ENCODE measurements around the gene TRPC6. TPM values are rescaled to one million over a fixed set of nuclear protein-coding genes. Genes with fewer than 3 reads are reported as not detected.
"Not testable (repeated sequence)": the region's sequence is repeated elsewhere in the genome, so short reads cannot be mapped to it uniquely, and the experiment has no call there.

TRPC6 gene
- total RNA-seq, 1 experiment from 2014 or later = not detected

DNA sequence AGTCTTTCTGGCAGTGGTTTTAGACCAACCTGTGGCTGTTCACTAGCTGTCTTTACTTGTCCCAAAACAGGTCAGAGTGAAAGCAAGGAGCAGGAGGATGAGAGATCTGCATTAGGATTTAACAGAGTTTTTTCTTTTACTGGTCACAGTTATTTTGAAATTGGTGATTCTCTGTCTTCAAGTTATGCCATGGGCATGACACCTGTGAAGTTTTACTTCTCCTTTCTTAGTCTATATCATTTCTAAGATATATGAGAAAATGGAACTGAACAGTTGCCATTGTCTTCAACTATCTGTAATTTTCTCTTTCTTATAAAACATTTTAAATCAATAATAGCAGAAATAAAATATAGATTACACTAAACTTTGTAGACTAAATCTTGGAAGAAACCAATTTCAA lies 60.6 kb downstream of the TRPC6 start:
- DNase-seq (ENCODE audit: low spot score) = no peak

DNA sequence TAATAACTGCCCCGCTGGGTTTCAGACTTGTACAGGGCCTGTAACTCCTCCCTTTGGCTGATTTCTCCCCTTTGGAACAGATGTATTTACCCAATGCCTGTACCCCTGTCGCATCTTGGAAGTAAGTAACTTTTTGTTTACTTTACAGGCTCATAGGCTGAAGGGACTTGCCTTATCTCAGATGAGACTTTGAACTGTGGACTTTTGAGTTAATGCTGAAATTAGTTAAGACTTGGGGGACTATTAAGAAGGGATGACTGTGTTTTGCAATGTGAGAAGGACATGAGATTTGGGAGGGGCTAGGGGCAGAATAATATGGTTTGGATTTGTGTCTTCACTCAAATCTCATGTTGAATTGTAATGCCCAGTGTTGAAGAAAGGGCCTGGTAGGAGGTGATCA lies 62.0 kb downstream of the TRPC6 start:
- DNase-seq (ENCODE audit: low spot score) = peak; percentile 6

DNA sequence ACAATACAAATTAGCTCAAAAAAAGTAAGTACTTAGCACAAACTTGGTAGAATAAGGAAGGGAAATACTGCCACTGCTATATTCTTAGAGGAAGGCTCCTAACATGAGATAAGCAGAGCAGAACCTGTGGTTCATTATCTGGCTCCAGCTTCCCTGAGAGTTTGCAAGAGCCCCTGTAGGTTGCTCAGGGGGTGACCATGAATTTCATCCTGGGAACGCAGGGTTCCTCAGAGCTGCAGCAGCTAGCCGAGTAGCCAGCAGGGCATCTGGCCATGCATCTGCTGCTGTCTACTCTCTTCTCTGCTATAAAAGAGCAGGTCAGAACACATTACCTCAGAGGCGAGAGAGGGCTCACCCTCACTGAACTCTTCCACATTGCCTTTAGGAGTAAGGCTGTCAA lies 67.3 kb downstream of the TRPC6 start:
- no peak for DNase-seq (ENCODE audit: low spot score)

DNA sequence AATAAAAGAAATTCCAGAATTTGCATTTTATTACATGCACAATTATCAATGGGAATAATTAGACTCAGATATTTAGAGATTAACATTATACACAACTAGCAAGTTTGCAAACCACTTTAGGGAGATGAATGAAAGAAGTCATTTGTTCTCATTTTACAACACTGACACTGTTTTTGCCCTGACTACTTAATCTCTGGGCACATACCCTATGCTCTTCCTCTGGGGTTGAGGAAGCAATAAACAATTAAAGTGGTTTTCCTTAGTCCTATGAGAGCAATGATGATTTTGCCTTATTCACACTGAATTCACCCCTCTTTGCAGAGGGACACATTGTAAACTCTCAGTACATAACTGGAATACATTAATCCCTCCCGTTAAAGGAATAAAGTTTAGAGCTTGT lies 72.7 kb downstream of the TRPC6 start:
- DNase-seq (ENCODE audit: low spot score) = no peak

DNA sequence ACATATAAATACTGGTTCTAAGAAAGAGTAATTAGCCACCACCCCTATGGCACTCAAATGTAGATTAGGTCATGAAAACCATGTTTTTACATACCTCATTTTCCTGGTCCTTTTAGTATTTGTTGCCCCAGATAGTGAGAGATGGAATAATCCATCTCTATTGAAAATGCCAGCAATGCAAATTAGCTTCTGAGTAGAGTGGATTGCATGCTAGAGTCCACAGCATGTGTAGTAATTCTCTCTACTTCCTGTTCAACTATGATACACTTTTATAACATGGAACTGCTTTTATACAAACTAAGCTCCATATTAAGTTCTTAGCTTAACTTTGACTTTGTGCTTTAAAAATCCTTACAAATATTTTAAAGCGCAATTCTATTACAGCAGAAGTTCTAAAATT lies 73.2 kb downstream of the TRPC6 start:
- DNase-seq (ENCODE audit: low spot score) = no peak

DNA sequence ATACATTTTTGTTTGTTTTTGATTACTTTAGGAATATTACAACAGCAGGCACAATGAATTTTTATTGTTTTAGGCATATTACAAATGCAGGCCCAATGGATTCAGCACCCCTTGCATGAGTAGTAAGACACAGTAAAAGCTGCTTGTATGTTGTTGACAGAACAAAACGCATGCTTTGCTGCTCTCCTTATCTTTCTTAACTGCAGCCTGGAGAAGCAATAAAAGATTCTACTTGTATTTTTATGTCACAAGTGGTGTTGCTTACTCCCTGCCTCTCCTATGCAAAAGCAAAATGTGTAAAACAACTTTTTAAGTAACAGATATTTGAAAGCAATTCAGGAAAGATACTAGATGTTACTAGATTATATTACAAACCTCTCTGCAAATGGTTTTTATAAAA lies 73.9 kb downstream of the TRPC6 start:
- no peak for DNase-seq (ENCODE audit: low spot score)

DNA sequence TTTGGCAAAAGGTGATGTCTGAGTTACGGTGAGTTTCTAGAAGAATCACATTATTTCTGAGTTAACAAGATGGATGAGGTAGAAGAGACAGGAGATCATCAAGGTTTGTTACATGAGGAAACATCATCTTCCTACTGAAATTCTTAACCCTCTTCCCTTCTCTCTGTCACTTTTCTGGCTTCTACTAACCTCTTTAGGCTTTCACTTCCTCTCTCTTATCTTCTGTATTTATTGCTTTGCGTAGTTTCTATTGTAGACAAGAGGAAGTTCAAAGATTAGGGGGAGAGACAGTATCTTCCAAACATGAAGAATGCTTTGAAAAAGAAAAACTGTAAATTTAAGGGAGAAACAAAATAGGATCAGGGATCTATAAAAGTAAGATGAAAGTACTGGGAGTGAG lies 75.4 kb downstream of the TRPC6 start:
- DNase-seq (ENCODE audit: low spot score) = no peak

DNA sequence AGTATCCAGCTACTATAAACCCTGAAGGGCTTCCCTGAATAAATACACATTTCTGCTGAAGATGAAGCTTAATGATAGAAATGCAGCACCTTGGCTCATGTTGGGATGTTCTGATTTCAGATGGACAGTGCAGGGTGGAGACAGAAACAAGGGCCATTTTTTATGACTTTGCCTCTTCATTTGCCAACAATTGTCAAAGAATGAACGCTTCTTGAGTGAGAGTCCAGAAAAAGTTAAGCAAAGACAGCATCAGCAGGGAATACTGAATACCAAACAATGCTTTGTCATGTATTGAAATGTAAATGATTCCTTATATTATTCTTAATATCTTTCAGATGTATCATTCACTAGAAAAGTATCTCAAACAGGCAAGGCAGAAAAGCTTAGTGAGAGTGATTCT lies 84.9 kb downstream of the TRPC6 start:
- DNase-seq (ENCODE audit: low spot score) = no peak

DNA sequence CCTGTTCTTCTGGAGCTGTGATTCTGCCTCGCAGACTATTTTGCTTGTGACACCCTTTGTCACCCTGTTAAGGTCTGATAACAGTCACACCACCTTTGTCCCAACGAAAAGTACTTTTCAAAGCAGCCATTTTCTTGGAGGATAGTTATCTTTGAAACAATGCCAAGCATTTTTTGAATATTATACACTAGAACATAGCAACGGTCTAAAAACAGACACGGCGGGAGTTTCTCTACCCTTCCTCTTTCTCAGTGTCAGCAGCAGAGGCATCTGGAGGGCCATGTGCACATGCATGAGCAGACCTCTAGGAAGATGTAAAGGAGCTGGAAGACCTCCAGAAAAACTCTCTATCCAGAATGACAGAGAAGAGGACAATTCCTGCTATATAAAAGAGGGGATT lies 86.5 kb downstream of the TRPC6 start:
- DNase-seq (ENCODE audit: low spot score) = no peak

DNA sequence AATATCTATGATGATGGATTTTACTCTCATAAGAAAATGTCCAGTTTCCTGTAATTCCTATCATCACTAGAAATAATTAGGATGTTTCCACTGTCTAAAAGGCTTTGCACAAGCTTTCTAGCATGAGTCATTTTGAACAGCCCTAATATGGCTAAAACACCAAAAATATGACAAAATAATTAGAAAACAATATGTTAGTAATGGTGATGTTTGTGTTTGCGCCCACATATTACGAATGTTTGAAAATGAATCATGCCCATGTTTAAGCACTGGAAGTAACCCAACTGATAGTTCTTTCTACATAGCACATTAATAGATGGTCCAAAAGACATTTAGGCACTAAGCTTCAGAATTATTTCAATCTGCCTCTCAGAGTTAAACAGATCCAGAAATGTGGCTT lies 96.0 kb downstream of the TRPC6 start:
- no peak for DNase-seq (ENCODE audit: low spot score)

DNA sequence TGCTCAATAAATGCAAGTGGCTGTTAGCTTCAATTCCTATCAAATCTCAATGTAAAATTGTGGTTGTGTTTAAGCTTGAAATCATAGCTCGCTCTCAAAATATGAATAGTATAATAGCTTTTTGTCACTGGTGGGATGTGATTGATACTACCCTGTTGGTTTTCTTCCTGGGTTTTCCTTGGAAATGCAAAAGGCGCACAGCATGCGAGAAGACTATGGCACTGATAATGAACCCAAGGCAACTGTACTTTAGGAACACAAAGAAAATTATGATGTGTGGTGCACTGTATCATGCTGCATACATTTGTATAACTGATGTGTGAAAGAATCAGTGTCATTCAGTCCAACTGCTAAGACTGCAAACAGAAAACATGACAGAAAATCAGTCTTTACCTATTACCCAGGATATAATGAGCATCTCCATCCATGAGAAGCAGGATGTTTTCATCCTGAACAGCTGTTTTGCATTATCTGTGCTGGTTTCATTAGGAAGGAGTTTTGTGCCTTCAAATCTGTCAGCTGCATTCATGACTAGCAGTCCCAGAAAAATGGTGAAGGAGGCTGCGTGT lies 101.2 kb downstream of the TRPC6 start:
- DNase-seq (ENCODE audit: low spot score) = no peak

DNA sequence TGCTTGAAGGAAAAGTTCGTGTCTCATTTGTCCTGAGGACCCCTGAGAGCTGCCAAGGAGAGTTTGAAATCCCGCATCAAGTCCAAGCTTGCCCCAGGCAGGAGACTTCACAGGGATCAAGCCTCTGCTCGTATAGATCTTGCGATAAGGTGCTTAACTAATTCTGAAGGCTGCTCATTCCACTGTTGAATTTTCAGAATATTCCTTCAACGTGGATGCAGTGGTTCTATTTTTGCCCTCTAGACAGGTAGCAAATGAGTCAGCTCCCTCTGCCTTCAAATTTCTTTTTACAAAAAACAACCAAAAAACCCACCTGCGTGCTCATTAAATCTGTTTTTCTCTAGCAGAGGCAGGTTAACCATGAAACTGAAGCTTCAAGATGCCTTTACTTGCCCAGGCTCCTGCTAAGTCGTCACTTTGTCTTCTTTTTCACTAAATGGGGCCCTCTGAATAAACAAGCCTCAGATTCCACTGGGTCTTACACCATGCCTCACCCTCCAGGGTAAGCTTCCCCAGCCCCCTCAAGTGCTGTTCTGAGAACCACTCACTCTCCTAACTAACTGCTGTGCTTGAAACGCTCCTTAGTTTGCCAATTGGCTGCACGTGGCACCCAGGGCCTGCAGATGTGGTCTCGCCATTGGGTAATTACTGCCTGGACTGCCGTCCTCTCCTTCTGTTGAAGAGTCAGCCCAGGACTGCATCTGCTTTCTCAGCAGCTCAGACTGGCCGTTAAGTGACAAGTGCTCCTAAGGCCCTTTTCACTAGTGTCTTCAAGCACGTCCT lies 105.0 kb downstream of the TRPC6 start:
- no peak for DNase-seq (ENCODE audit: low spot score)

DNA sequence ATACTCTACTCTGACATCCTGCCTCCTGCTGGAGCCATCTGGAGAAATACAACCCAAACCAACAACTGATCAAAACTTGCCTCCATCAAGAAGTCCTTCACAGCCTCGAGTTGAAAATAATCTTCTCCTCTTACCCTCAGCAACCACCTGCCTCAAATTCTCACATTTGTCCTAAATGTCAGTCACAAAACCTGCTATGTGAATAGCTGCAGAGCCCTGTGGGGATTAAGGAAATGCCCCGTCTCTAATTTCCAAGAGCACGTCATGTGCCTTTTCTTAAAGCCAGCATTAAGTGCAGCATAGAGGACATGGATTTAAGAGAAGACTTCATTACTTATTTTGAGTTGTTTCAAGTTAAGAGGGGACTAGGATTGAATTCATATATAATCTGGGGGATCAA lies 105.9 kb downstream of the TRPC6 start:
- no peak for DNase-seq (ENCODE audit: low spot score)

DNA sequence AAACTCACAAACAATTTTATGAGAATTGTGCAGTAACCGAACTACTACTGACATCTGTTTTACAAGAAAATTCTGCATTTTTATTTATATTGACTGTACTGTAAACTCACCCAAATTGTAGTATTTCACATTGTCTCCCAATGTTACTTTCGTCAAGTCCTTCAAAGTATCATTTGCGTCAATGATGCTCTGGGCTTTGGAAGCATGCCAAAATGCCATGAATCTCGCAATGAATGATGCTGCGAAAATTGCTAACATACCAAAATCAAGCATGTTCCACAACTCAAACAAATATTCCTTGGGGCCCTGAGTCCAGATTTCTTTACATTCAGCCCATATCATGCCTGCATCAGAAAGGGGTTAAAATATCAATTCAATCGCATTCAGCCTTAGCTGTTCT lies 107.6 kb downstream of the TRPC6 start:
- DNase-seq (ENCODE audit: low spot score) = no peak

DNA sequence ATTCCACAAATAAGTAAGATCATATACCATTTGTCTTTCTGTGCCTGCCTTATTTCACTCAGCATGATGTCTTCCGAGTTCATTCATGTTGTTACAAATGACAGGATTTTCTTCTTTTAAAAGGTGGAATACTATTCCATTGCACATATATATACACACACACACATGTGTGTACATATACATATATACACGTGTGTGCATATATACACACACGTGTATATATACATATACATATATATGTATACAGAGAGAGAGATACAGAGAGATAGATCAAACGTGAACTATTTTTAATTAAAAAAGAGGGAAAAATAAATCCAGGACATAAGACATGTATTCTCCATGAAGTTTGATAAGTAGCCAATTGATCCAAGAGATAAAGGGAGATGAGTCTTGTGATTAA lies 108.1 kb downstream of the TRPC6 start:
- DNase-seq (ENCODE audit: low spot score) = no peak

DNA sequence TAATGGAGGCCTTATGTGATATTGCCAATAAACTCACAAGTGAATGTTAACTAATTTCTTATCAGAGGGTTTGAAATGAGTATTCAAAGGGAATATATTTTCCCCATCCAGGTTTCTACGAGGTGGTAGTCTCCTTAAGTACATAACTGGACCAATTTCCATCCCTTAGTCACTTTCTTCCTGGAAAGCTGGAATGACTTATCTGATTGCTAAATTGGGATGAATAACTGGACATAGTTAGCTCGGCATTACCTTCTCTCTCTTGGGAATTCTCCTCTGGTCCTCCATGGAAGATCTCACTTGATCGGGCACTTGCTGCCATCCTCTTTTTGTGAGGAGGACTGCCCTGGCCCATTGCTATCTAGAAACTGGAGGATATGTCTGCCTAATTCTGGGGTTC lies 109.1 kb downstream of the TRPC6 start:
- DNase-seq (ENCODE audit: low spot score) = no peak

DNA sequence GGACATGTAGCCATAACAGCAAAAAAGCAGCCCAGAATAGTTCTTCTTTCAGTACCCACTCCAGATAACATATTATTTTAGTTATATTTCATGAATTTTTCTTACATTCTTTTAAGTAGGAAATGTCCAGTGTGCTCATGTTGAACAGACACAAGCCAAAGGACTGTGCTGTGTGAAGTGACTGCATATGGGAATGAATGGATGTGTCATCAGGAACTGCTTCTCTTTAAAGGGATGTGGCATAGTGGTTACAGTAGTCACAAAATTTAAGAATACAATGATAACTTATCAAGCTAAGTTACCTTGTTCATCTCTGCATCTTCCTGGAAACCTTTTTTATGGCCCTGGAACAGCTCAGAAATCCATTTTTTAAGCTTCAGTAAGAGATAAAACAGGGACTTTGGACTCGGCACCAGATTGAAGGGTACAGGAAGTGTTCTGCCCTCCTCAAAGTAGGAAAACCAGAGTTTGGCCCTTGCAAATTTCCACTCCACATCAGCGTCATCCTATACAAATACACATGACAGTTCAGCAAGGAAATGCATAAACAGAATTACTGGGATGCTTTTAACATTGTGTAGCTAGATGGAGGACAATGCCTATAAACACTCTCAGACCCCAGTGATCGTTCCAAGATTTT lies 112.8 kb downstream of the TRPC6 start:
- DNase-seq (ENCODE audit: low spot score) = peak; percentile 40

DNA sequence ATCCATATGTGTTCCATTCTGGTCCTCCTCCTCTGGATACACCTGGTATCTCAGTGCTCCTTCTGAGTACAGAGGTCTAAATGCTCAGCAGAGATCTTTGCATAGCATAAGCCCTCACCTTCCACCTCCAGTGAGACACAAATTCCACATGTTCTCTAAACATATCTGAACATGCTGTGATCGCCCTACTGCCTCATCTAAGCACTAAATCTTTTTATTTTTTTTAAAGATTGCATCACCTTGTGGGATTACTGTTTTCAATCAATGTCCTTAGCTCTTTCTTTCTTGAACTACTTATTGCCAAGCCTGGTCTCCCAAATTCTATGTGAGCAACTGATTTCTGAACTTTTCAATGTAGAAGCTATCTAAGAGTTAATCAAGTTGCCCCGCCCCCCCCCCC lies 113.4 kb downstream of the TRPC6 start:
- DNase-seq (ENCODE audit: low spot score) = no peak

DNA sequence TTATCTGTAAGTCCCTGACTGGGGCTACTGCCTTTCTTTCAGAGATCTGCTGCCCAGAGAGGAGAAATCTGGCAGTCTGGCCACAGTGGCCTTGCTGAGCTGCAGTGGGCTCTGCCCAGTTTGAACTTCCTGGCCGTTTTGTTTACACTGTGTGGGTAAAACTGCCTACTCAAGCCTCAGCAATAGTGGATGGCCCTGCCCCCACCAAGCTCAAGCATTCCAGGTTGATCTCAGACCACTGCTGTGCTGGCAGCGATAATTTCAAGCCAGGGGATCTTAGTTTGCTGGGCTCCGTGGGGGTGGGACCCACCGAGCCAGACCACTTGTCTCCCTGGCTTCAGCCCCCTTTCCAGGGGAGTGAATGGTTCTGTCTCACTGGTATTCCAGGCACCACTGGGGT lies 117.5 kb downstream of the TRPC6 start:
- DNase-seq (ENCODE audit: low spot score) = peak; percentile 78

DNA sequence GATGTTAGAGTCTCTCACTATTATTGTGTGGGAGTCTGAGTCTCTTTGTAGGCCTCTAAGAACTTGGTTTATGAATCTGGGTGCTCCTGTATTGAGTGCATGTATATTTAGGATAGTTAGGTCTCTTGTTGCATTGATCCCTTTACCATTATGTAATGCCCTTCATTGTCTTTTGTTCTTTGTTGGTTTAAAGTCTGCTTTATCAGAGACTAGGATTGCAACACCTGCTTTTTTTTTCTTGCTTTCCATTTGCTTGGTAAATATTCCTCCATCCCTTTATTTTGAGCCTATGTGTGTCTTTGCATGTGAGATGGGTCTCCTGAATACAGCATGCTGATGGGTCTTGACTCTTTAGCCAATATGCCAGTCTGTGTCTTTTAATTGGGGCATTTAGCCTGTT lies 119.4 kb downstream of the TRPC6 start:
- DNase-seq (ENCODE audit: low spot score) = not testable (repeated sequence)

DNA sequence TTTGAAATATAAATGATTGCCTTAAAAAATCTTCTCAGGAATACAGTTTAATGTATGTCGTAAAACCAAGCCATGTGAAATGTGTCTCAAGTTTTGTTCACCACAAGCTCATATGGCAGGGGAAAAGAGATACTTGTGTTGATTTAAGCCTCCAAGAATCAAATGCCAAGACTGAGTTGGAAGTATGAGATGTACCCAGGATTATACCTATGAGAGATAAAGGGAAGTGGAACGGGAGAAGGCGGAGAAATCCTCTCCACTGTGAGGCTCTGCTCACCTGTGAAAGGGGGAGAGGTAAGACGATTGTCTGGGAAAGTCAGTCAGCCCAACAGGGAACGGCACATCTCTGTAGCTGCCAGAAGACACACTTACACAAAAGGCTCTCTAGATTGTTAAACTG lies 124.8 kb downstream of the TRPC6 start:
- no peak for DNase-seq (ENCODE audit: low spot score)

DNA sequence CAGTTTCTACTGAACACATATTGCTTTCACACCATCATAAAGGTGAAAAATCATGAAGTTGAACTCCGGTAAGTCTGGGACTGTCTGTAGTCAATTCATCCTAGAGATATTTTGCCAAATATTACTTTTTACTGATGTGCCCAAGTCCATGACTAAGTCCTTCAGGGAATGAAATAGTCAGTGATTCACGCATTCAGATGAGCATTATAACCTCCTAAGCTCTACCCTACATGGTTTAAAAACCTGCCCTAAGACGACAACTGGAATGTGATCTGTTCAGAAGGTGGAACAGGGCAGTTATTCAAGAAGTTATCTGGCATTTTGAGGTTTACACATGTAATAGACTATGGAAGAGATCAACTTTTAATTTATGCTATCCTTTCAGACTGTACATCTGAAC lies 125.6 kb downstream of the TRPC6 start:
- no peak for DNase-seq (ENCODE audit: low spot score)

DNA sequence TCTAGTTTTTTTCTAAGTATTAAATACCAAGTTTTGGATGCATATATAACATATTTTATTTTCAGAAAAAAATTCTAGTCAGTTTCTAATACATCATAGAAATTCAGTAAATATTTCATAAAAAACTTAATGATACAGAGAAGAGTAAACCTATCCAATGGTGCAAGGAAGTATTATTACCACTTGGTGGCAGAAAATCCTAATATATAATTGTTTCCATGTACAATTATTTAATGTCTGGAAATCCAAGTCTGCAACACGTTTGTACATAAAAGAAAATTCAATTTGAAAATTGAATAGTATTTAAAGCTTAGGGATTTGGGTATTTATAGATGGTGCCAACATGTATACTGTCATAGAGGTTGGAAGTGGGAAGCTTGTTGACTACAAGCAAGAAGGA lies 127.0 kb downstream of the TRPC6 start:
- DNase-seq (ENCODE audit: low spot score) = peak; percentile 67
